Stimulated activated CD4-positive, alpha-beta T cell treated with anti-CD3 and anti-CD28 coated beads, Interleukin-4, amount 100 ng/mL, for 24 hours (primary cell): ENCODE results near the gene CAMKMT.
"Not testable (repeated sequence)": the region's sequence is repeated elsewhere in the genome, so short reads cannot be mapped to it uniquely, and the experiment has no call there.

Experiments used
- DNase-seq: peaks from one replicate; pipeline ENCODE4 v3.0.0-alpha.2; 2020

Gene CAMKMT

GRCh38 chr2:44362207-44363015 is 664 bp downstream of the CAMKMT start:
- DNase-seq = peak; percentile 45

GRCh38 chr2:44364604-44365003 is 2.9 kb downstream of the CAMKMT start:
- DNase-seq = no peak

- DNase-seq = no peak
These were observed 5.8 kb downstream of the CAMKMT start for GRCh38 chr2:44367591-44367990.

GRCh38 chr2:44369392-44369791 is 7.6 kb downstream of the CAMKMT start:
- DNase-seq = no peak

GRCh38 chr2:44371445-44371844 is 9.7 kb downstream of the CAMKMT start:
- no peak for DNase-seq

GRCh38 chr2:44372246-44372645 is 10.5 kb downstream of the CAMKMT start:
- no peak for DNase-seq

GRCh38 chr2:44377486-44377885 is 15.7 kb downstream of the CAMKMT start:
- DNase-seq = no peak

- DNase-seq = not testable (repeated sequence)
These were observed 23.5 kb downstream of the CAMKMT start for GRCh38 chr2:44385226-44385625.

GRCh38 chr2:44388877-44389276 is 27.1 kb downstream of the CAMKMT start:
- DNase-seq = no peak

GRCh38 chr2:44389895-44390294 is 28.1 kb downstream of the CAMKMT start:
- DNase-seq = no peak

- peak; percentile 54 for DNase-seq
These were observed 30.7 kb downstream of the CAMKMT start for GRCh38 chr2:44392338-44392943.

- DNase-seq = no peak
These were observed 35.9 kb downstream of the CAMKMT start for GRCh38 chr2:44397447-44398175.

GRCh38 chr2:44398243-44398897 is 36.6 kb downstream of the CAMKMT start:
- DNase-seq = no peak

- DNase-seq = no peak
These were observed 59.0 kb downstream of the CAMKMT start for GRCh38 chr2:44420725-44421124.

GRCh38 chr2:44424211-44424610 is 62.5 kb downstream of the CAMKMT start:
- no peak for DNase-seq

- DNase-seq = no peak
These were observed 67.3 kb downstream of the CAMKMT start for GRCh38 chr2:44429034-44429433.

GRCh38 chr2:44430342-44430741 is 68.6 kb downstream of the CAMKMT start:
- no peak for DNase-seq

GRCh38 chr2:44433895-44434294 is 72.1 kb downstream of the CAMKMT start:
- no peak for DNase-seq

GRCh38 chr2:44441200-44441599 is 79.5 kb downstream of the CAMKMT start:
- no peak for DNase-seq

GRCh38 chr2:44442019-44442418 is 80.3 kb downstream of the CAMKMT start:
- DNase-seq = no peak

GRCh38 chr2:44443517-44443916 is 81.8 kb downstream of the CAMKMT start:
- DNase-seq = no peak

GRCh38 chr2:44444881-44445280 is 83.1 kb downstream of the CAMKMT start:
- no peak for DNase-seq

GRCh38 chr2:44448860-44449527 is 87.2 kb downstream of the CAMKMT start:
- no peak for DNase-seq
